Endothelial cell of umbilical vein (primary cell): Measurements from ENCODE around the gene AGAP9.
"Not testable (repeated sequence)": the region's sequence is repeated elsewhere in the genome, so short reads cannot be mapped to it uniquely, and the experiment has no call there.

Source experiments
- EZH2 ChIP-seq: IDR thresholded peaks from 2 replicates; pipeline ENCODE4 v1.6.1; 2012; ENCODE audit warnings: borderline replicate concordance, low read depth, mild to moderate bottlenecking, moderate library complexity, low read length, inconsistent platforms; ENCODE audit not compliant: severe bottlenecking
- FOS ChIP-seq: IDR thresholded peaks from 2 replicates; pipeline ENCODE4 v1.6.1; 2011; ENCODE audit warnings: mild to moderate bottlenecking, low read length, moderate library complexity, borderline replicate concordance; ENCODE audit not compliant: insufficient read depth
- MYC ChIP-seq: IDR thresholded peaks from one replicate; pipeline ENCODE4 v1.6.1; 2011; ENCODE audit warnings: mild to moderate bottlenecking, low read depth, low read length
- POLR2A ChIP-seq: IDR thresholded peaks from 2 replicates; pipeline ENCODE4 v1.6.1; 2012; ENCODE audit warnings: low read depth, mild to moderate bottlenecking, control low read depth, low read length
- POLR2AphosphoS5 ChIP-seq: IDR thresholded peaks from 2 replicates; pipeline ENCODE4 v1.6.1; 2012; ENCODE audit warnings: low read depth, mild to moderate bottlenecking, control low read depth, low read length, moderate library complexity; ENCODE audit not compliant: insufficient read depth
- TF ChIP-seq, protein P1 (sequence below), 2 donors: IDR thresholded peaks; 1 replicate in 1 of 2; 2 replicates in 1 of 2; pipeline ENCODE4 v1.5.1; 2011; ENCODE audit warnings: low read length in 2 of 2, mild to moderate bottlenecking in 2 of 2, moderate library complexity in 2 of 2, control low read depth in 1 of 2, inconsistent platforms in 1 of 2, low read depth in 1 of 2; ENCODE audit not compliant: insufficient read depth in 1 of 2; ENCODE audit errors: extremely low read depth in 1 of 2
- TF ChIP-seq, protein P2 (sequence below): IDR thresholded peaks from 2 replicates; pipeline ENCODE4 v1.6.1; 2011; ENCODE audit not compliant: insufficient read depth, insufficient read length

DNA sequence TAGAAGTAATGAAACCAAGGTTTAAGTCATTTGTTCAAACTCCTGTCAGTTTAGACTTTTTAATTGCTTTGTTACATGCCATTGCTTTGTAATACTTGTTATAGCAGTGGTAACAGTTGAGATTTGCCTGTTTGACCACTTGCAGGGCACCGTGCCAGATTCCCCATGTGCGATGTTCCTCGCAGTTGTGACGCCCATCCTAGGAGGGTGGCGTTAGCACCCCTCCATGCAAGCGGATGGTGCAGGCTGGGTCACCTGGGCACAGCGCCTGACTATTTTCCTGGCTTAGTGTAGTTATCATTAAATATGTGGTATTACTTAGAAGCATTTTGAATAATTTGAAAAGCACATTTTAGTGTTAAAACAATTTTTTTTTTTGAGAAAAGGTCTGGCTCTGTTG, 37.0 kb upstream of the AGAP9 start:
- TF ChIP-seq, protein P1, sequence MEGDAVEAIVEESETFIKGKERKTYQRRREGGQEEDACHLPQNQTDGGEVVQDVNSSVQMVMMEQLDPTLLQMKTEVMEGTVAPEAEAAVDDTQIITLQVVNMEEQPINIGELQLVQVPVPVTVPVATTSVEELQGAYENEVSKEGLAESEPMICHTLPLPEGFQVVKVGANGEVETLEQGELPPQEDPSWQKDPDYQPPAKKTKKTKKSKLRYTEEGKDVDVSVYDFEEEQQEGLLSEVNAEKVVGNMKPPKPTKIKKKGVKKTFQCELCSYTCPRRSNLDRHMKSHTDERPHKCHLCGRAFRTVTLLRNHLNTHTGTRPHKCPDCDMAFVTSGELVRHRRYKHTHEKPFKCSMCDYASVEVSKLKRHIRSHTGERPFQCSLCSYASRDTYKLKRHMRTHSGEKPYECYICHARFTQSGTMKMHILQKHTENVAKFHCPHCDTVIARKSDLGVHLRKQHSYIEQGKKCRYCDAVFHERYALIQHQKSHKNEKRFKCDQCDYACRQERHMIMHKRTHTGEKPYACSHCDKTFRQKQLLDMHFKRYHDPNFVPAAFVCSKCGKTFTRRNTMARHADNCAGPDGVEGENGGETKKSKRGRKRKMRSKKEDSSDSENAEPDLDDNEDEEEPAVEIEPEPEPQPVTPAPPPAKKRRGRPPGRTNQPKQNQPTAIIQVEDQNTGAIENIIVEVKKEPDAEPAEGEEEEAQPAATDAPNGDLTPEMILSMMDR (IDR thresholded peaks at IDR 0.05; ENCODE audit: extremely low read depth in 1 of 2, insufficient read depth in 1 of 2, low read depth in 1 of 2, low read length in 2 of 2), result not testable (repeated sequence)
- not testable (repeated sequence) for TF ChIP-seq EZH2, MYC, FOS, POLR2AphosphoS5, POLR2A
- TF ChIP-seq, protein P2, sequence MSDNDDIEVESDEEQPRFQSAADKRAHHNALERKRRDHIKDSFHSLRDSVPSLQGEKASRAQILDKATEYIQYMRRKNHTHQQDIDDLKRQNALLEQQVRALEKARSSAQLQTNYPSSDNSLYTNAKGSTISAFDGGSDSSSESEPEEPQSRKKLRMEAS, result not testable (repeated sequence)
